ENCODE data around the gene ZFAND6.
"Not testable (repeated sequence)": the region's sequence is repeated elsewhere in the genome, so short reads cannot be mapped to it uniquely, and the experiment has no call there.

ZFAND6 gene

GRCh38 chr15:80058851-80059785, at the start of gene ZFAND6:
Gene ZFAND6, plus strand, starts transcription at chr15:80059676. Its CDS starts 60,669 bp downstream, at chr15:80120345.
- H3K27me3 ChIP-seq (ENCODE audit: insufficient read depth, low read length), result peaks cover 11% of the 10 kb centered on the region; the same call in 1 of the 2 replicates
- peaks cover 34% of the 10 kb centered on the region for H3K79me2 ChIP-seq (ENCODE audit: control insufficient read depth, insufficient read depth, low read length, unreplicated experiment)
- peaks cover 23% of the 10 kb centered on the region for H3K4me1 ChIP-seq (ENCODE audit: control insufficient read depth, insufficient read depth, low read length, unreplicated experiment)
- no peaks in the 10 kb centered on the region for H3K36me3 ChIP-seq (ENCODE audit: insufficient read depth, low read length)
- H2AFZ ChIP-seq (ENCODE audit: low read length, unreplicated experiment), result peak within 1 kb of the TSS; percentile 97
- peak within 1 kb of the TSS; percentile 77 for H3K27ac ChIP-seq (ENCODE audit: low read depth, low read length)
- peak within 1 kb of the TSS; percentile 96 for H3K4me3 ChIP-seq (ENCODE audit: low read depth, low read length)

- H3K27ac ChIP-seq (ENCODE audit: low read depth, low read length), result peak overlapping the region; percentile 84
- no peaks in the 10 kb centered on the region for H3K36me3 ChIP-seq (ENCODE audit: insufficient read depth, low read length)
- H3K4me3 ChIP-seq (ENCODE audit: low read depth, low read length), result no peak overlapping the region
- no peaks in the 10 kb centered on the region for H3K79me2 ChIP-seq (ENCODE audit: control insufficient read depth, insufficient read depth, low read length, unreplicated experiment)
- H2AFZ ChIP-seq (ENCODE audit: low read length, unreplicated experiment), result no peak overlapping the region
- H3K27me3 ChIP-seq (ENCODE audit: insufficient read depth, low read length), result no peaks in the 10 kb centered on the region
- peaks cover 18% of the 10 kb centered on the region for H3K4me1 ChIP-seq (ENCODE audit: control insufficient read depth, insufficient read depth, low read length, unreplicated experiment)
Observed at GRCh38 chr15:80010131-80010673, 49.3 kb upstream of the ZFAND6 start.

GRCh38 chr15:80011041-80011523, 48.4 kb upstream of the ZFAND6 start:
- Histone ChIP-seq H3K4me1 (ENCODE audit: control insufficient read depth, insufficient read depth, low read length, unreplicated experiment) (peaks cover 18% of the 10 kb centered on the region), H3K27ac (ENCODE audit: low read depth, low read length) (peak overlapping the region; percentile 84)
- not testable (repeated sequence) for H3K27me3 ChIP-seq (ENCODE audit: insufficient read depth, low read length); H3K79me2 ChIP-seq (ENCODE audit: control insufficient read depth, insufficient read depth, low read length, unreplicated experiment); H2AFZ ChIP-seq (ENCODE audit: low read length, unreplicated experiment); H3K36me3 ChIP-seq (ENCODE audit: insufficient read depth, low read length); H3K4me3 ChIP-seq (ENCODE audit: low read depth, low read length)

- Histone ChIP-seq H3K27ac (ENCODE audit: low read depth, low read length) (no peak overlapping the region), H2AFZ (ENCODE audit: low read length, unreplicated experiment) (no peak overlapping the region), H3K27me3 (ENCODE audit: insufficient read depth, low read length) (no peaks in the 10 kb centered on the region), H3K4me3 (ENCODE audit: low read depth, low read length) (no peak overlapping the region), H3K79me2 (ENCODE audit: control insufficient read depth, insufficient read depth, low read length, unreplicated experiment) (no peaks in the 10 kb centered on the region), H3K36me3 (ENCODE audit: insufficient read depth, low read length) (no peaks in the 10 kb centered on the region), H3K4me1 (ENCODE audit: control insufficient read depth, insufficient read depth, low read length, unreplicated experiment) (peaks cover 18% of the 10 kb centered on the region)
Observed at GRCh38 chr15:80011596-80011995, 47.9 kb upstream of the ZFAND6 start.

- Histone ChIP-seq H3K4me3 (ENCODE audit: low read depth, low read length) (no peak overlapping the region), H3K79me2 (ENCODE audit: control insufficient read depth, insufficient read depth, low read length, unreplicated experiment) (no peaks in the 10 kb centered on the region), H3K27me3 (ENCODE audit: insufficient read depth, low read length) (no peaks in the 10 kb centered on the region), H3K27ac (ENCODE audit: low read depth, low read length) (no peak overlapping the region), H2AFZ (ENCODE audit: low read length, unreplicated experiment) (no peak overlapping the region), H3K4me1 (ENCODE audit: control insufficient read depth, insufficient read depth, low read length, unreplicated experiment) (peaks cover 18% of the 10 kb centered on the region), H3K36me3 (ENCODE audit: insufficient read depth, low read length) (no peaks in the 10 kb centered on the region)
Observed at GRCh38 chr15:80012060-80012726, 47.3 kb upstream of the ZFAND6 start.

GRCh38 chr15:80014186-80014585, 45.3 kb upstream of the ZFAND6 start:
- H3K79me2 ChIP-seq (ENCODE audit: control insufficient read depth, insufficient read depth, low read length, unreplicated experiment); H3K36me3 ChIP-seq (ENCODE audit: insufficient read depth, low read length); H3K4me3 ChIP-seq (ENCODE audit: low read depth, low read length); H3K27me3 ChIP-seq (ENCODE audit: insufficient read depth, low read length); H3K27ac ChIP-seq (ENCODE audit: low read depth, low read length); H2AFZ ChIP-seq (ENCODE audit: low read length, unreplicated experiment): not testable (repeated sequence)
- peaks cover 18% of the 10 kb centered on the region for H3K4me1 ChIP-seq (ENCODE audit: control insufficient read depth, insufficient read depth, low read length, unreplicated experiment)

- no peak overlapping the region for H2AFZ ChIP-seq (ENCODE audit: low read length, unreplicated experiment)
- H3K36me3 ChIP-seq (ENCODE audit: insufficient read depth, low read length), result no peaks in the 10 kb centered on the region
- peaks cover 14% of the 10 kb centered on the region for H3K4me1 ChIP-seq (ENCODE audit: control insufficient read depth, insufficient read depth, low read length, unreplicated experiment)
- no peaks in the 10 kb centered on the region for H3K79me2 ChIP-seq (ENCODE audit: control insufficient read depth, insufficient read depth, low read length, unreplicated experiment)
- no peak overlapping the region for H3K27ac ChIP-seq (ENCODE audit: low read depth, low read length)
- H3K4me3 ChIP-seq (ENCODE audit: low read depth, low read length), result no peak overlapping the region
- H3K27me3 ChIP-seq (ENCODE audit: insufficient read depth, low read length), result no peaks in the 10 kb centered on the region
Observed at GRCh38 chr15:80015156-80015555, 44.3 kb upstream of the ZFAND6 start.

- H3K79me2 ChIP-seq (ENCODE audit: control insufficient read depth, insufficient read depth, low read length, unreplicated experiment); H3K36me3 ChIP-seq (ENCODE audit: insufficient read depth, low read length); H3K4me3 ChIP-seq (ENCODE audit: low read depth, low read length); H3K27ac ChIP-seq (ENCODE audit: low read depth, low read length); H2AFZ ChIP-seq (ENCODE audit: low read length, unreplicated experiment); H3K27me3 ChIP-seq (ENCODE audit: insufficient read depth, low read length); H3K4me1 ChIP-seq (ENCODE audit: control insufficient read depth, insufficient read depth, low read length, unreplicated experiment): not testable (repeated sequence)
Observed at GRCh38 chr15:80016506-80016905, 43.0 kb upstream of the ZFAND6 start.

- not testable (repeated sequence) for H3K4me1 ChIP-seq (ENCODE audit: control insufficient read depth, insufficient read depth, low read length, unreplicated experiment); H2AFZ ChIP-seq (ENCODE audit: low read length, unreplicated experiment); H3K27ac ChIP-seq (ENCODE audit: low read depth, low read length); H3K79me2 ChIP-seq (ENCODE audit: control insufficient read depth, insufficient read depth, low read length, unreplicated experiment); H3K36me3 ChIP-seq (ENCODE audit: insufficient read depth, low read length); H3K4me3 ChIP-seq (ENCODE audit: low read depth, low read length); H3K27me3 ChIP-seq (ENCODE audit: insufficient read depth, low read length)
Observed at GRCh38 chr15:80017139-80017538, 42.3 kb upstream of the ZFAND6 start.

GRCh38 chr15:80019168-80019745, 40.2 kb upstream of the ZFAND6 start:
- Histone ChIP-seq H3K36me3 (ENCODE audit: insufficient read depth, low read length) (no peaks in the 10 kb centered on the region), H3K4me3 (ENCODE audit: low read depth, low read length) (no peak overlapping the region), H3K27me3 (ENCODE audit: insufficient read depth, low read length) (no peaks in the 10 kb centered on the region), H3K27ac (ENCODE audit: low read depth, low read length) (no peak overlapping the region), H2AFZ (ENCODE audit: low read length, unreplicated experiment) (no peak overlapping the region), H3K79me2 (ENCODE audit: control insufficient read depth, insufficient read depth, low read length, unreplicated experiment) (no peaks in the 10 kb centered on the region), H3K4me1 (ENCODE audit: control insufficient read depth, insufficient read depth, low read length, unreplicated experiment) (no peaks in the 10 kb centered on the region)

Measured in ACC112 (cell line).